ENCODE data around the gene ZDHHC17. TPM values are rescaled to one million over a fixed set of nuclear protein-coding genes. Genes with fewer than 3 reads are reported as not detected.

The ZDHHC17 gene
- total and polyA plus RNA-seq, 4 donors = 3.4 to 91.2 (median 15.2) TPM

- no peak for DNase-seq (ENCODE audit: low spot score)
- Histone ChIP-seq H3K27ac (ENCODE audit: low read depth in 1 of 2, low read length in 2 of 2) (no peak overlapping the region), H3K27me3 (ENCODE audit: control insufficient read depth in 4 of 4, insufficient read depth in 4 of 4, low read length in 3 of 4) (no peaks in the 10 kb centered on the region), H3K36me3 (ENCODE audit: control insufficient read depth in 4 of 4, insufficient read depth in 3 of 4, low read depth in 1 of 4, low read length in 3 of 4) (no peaks in the 10 kb centered on the region), H3K4me1 (ENCODE audit: control insufficient read depth in 4 of 4, insufficient read depth in 4 of 4, low read length in 3 of 4) (no peaks in the 10 kb centered on the region), H3K9me3 (ENCODE audit: control insufficient read depth in 4 of 4, low read length in 3 of 4) (no peaks in the 10 kb centered on the region), H3K4me3 (ENCODE audit: low read depth in 1 of 3, low read length in 3 of 3) (no peak overlapping the region), H3K9ac (ENCODE audit: low read depth in 1 of 2, low read length in 2 of 2) (no peak overlapping the region)
- no peak for TF ChIP-seq TAF1 (conservative IDR thresholded peaks at IDR 0.05)
- TF ChIP-seq REST (IDR thresholded peaks at IDR 0.05) = no peak
- no peak for TF ChIP-seq CTCF (IDR thresholded peaks at IDR 0.05; ENCODE audit: low read depth, low read length, missing input control)
- no peak for TF ChIP-seq FOXA2 (IDR thresholded peaks at IDR 0.05)
- no peak for TF ChIP-seq GABPA (IDR thresholded peaks at IDR 0.05 in 1 of 2, conservative IDR thresholded peaks at IDR 0.05 in 1 of 2)
- no peak for TF ChIP-seq HNF4A (conservative IDR thresholded peaks at IDR 0.05)
- no peak for TF ChIP-seq ZBTB33 (IDR thresholded peaks at IDR 0.05)
- no peak for TF ChIP-seq JUND (IDR thresholded peaks at IDR 0.05)
- no peak for TF ChIP-seq FOXA1 (IDR thresholded peaks at IDR 0.05)
- no peak for TF ChIP-seq SP1 (IDR thresholded peaks at IDR 0.05)
- TF ChIP-seq ATF3 (IDR thresholded peaks at IDR 0.05) = no peak
- TF ChIP-seq NR2F2 (IDR thresholded peaks at IDR 0.05) = no peak
- no peak for TF ChIP-seq RXRA (IDR thresholded peaks at IDR 0.05)
- TF ChIP-seq MAX (IDR thresholded peaks at IDR 0.05) = no peak
- no peak for TF ChIP-seq HNF4G (IDR thresholded peaks at IDR 0.05)
- WGBS = 87% methylated on average over 9 of the region's 9 CpGs
Measured at GRCh38 chr12:76755829-76756379, 8.0 kb upstream of the ZDHHC17 start.

GRCh38 chr12:76757694-76758093 lies 6.2 kb upstream of the ZDHHC17 start:
- Histone ChIP-seq H3K36me3 (ENCODE audit: control insufficient read depth in 4 of 4, insufficient read depth in 3 of 4, low read depth in 1 of 4, low read length in 3 of 4) (no peaks in the 10 kb centered on the region), H3K27ac (ENCODE audit: low read depth in 1 of 2, low read length in 2 of 2) (no peak overlapping the region), H3K4me3 (ENCODE audit: low read depth in 1 of 3, low read length in 3 of 3) (no peak overlapping the region), H3K4me1 (ENCODE audit: control insufficient read depth in 4 of 4, insufficient read depth in 4 of 4, low read length in 3 of 4) (no peaks in the 10 kb centered on the region), H3K9ac (ENCODE audit: low read depth in 1 of 2, low read length in 2 of 2) (no peak overlapping the region), H3K27me3 (ENCODE audit: control insufficient read depth in 4 of 4, insufficient read depth in 4 of 4, low read length in 3 of 4) (no peaks in the 10 kb centered on the region), H3K9me3 (ENCODE audit: control insufficient read depth in 4 of 4, low read length in 3 of 4) (no peaks in the 10 kb centered on the region)
- no peak for DNase-seq (ENCODE audit: low spot score)
- WGBS = 59% methylated on average over 1 of the region's 1 CpG
- TF ChIP-seq FOXA1 (IDR thresholded peaks at IDR 0.05) = no peak
- TF ChIP-seq YY1 (IDR thresholded peaks at IDR 0.05) = no peak
- TF ChIP-seq HNF4G (IDR thresholded peaks at IDR 0.05) = no peak
- TF ChIP-seq MAX (IDR thresholded peaks at IDR 0.05) = no peak
- TF ChIP-seq SP1 (IDR thresholded peaks at IDR 0.05) = no peak
- no peak for TF ChIP-seq ATF3 (IDR thresholded peaks at IDR 0.05)
- TF ChIP-seq CTCF (IDR thresholded peaks at IDR 0.05; ENCODE audit: low read depth, low read length, missing input control) = no peak
- TF ChIP-seq REST (IDR thresholded peaks at IDR 0.05) = no peak
- no peak for TF ChIP-seq RAD21 (IDR thresholded peaks at IDR 0.05)
- TF ChIP-seq HNF4A (conservative IDR thresholded peaks at IDR 0.05) = no peak

Measured in liver (tissue), 9 donors.